GM21515 (cell line): ENCODE measurements around the gene ATP6V0C.

Experiments
- ATAC-seq: cut with Tn5 transposase; IDR thresholded peaks from one replicate; pipeline ENCODE4 v1.9.1; 2021; ENCODE audit not compliant: unreplicated experiment

ATP6V0C gene

GRCh38 chr16:2513405-2514332 lies at the start of gene ATP6V0C:
ATP6V0C (plus strand) TSS chr16:2513952; CDS start chr16:2514104, 152 bp downstream.
- ATAC-seq = peak; percentile 56

- no peak for ATAC-seq
These were observed 49.4 kb upstream of the ATP6V0C start for GRCh38 chr16:2464333-2464732.

- ATAC-seq = no peak
These were observed 47.9 kb upstream of the ATP6V0C start for GRCh38 chr16:2465653-2466415.

- no peak for ATAC-seq
These were observed 46.9 kb upstream of the ATP6V0C start for GRCh38 chr16:2466667-2467527.

GRCh38 chr16:2467528-2468232 lies 46.1 kb upstream of the ATP6V0C start:
- no peak for ATAC-seq

DNA sequence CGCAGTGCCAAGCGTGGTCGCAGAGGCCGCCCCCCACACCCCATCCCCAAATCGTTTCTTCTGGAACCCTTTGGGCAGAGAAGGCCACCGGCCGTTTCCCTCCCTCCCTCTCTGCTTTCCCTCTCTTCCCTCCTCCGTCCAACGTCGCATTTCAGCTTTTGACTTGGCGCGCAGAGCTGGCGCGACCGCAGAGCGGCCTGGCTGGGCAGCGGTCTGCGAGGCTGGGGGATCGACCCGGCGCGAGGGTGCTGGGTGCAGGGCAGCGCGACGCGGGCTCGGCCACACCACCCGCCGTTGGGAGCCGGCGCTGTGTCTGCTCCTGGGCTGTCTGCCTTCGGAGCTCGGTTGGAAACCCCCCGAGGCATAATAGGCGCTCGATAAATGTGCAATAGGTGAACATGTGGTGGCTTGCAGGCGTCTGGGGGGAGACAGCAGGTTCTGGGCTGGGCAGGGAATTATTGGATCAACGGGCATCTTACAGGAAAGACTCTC lies 45.5 kb upstream of the ATP6V0C start:
- no peak for ATAC-seq

GRCh38 chr16:2468725-2469398 lies 44.9 kb upstream of the ATP6V0C start:
- no peak for ATAC-seq

DNA sequence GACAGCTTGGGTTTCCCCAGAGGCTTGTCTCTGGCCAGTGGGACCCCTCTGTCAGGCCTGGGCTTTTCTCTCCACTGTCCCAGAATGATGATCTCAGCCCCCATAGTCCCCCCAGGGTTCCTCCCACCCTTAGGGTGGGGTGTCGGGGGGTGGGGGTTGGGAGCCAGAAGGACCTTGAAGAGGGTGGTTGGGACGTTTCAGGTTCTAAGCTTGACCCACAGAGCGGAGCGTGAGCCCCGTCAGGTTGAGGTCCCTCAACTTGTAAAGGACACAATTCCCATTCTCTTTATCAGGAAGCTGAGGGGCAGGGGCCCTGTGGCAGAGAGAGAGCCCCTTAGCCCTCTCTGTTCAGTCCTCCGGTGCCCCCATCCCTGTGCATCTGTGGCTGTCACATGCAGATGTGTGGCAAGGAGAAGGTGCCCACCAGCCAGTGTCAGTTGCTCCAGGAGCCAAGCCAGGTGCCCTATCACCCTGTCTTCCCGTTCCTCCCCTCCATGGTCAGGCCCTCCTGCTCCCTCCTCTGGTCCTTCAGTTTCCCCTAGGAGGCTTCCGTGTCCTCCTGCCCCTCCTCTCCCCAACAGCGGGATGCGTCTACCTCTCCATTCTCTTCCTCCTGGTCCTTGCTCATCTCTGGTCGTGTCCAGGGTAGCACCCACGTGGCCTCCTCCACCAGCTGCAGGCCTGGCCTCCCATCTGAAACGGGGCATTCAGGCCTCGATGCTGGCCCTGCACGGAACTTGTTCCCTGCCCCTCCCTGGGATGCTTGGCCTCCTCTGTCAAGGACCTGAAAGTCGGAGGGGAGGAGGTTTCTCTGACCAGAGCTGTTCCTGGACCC lies 44.1 kb upstream of the ATP6V0C start:
- no peak for ATAC-seq

- no peak for ATAC-seq
These were observed 43.5 kb upstream of the ATP6V0C start for GRCh38 chr16:2470234-2470601.

- no peak for ATAC-seq
These were observed 43.1 kb upstream of the ATP6V0C start for GRCh38 chr16:2470603-2471015.

GRCh38 chr16:2471016-2471652 lies 42.6 kb upstream of the ATP6V0C start, which contains the start of gene NTN3:
NTN3 (plus strand) TSS chr16:2471297; CDS start chr16:2471702, 405 bp downstream.
- ATAC-seq = no peak

GRCh38 chr16:2471653-2472487 lies 41.9 kb upstream of the ATP6V0C start:
- ATAC-seq = no peak

GRCh38 chr16:2472488-2472864 lies 41.3 kb upstream of the ATP6V0C start:
- no peak for ATAC-seq

GRCh38 chr16:2472885-2473445 lies 40.8 kb upstream of the ATP6V0C start:
- ATAC-seq = no peak

DNA sequence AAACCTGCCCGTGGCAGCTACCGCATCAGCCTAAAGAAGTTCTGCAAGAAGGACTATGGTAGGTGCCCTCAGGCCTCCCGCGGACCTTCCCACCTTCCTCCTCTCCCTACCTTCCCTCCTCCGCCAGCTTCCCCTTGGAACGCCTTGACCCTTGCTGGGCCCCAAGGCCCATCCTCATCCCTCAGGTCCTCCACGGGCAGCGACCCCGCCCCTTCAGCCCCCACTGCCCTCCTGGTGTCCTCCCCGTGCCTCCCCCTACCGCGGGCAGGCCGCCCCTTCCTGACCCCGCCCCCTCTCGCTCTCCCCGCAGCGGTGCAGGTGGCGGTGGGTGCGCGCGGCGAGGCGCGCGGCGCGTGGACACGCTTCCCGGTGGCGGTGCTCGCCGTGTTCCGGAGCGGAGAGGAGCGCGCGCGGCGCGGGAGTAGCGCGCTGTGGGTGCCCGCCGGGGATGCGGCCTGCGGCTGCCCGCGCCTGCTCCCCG lies 40.3 kb upstream of the ATP6V0C start:
- ATAC-seq = no peak

DNA sequence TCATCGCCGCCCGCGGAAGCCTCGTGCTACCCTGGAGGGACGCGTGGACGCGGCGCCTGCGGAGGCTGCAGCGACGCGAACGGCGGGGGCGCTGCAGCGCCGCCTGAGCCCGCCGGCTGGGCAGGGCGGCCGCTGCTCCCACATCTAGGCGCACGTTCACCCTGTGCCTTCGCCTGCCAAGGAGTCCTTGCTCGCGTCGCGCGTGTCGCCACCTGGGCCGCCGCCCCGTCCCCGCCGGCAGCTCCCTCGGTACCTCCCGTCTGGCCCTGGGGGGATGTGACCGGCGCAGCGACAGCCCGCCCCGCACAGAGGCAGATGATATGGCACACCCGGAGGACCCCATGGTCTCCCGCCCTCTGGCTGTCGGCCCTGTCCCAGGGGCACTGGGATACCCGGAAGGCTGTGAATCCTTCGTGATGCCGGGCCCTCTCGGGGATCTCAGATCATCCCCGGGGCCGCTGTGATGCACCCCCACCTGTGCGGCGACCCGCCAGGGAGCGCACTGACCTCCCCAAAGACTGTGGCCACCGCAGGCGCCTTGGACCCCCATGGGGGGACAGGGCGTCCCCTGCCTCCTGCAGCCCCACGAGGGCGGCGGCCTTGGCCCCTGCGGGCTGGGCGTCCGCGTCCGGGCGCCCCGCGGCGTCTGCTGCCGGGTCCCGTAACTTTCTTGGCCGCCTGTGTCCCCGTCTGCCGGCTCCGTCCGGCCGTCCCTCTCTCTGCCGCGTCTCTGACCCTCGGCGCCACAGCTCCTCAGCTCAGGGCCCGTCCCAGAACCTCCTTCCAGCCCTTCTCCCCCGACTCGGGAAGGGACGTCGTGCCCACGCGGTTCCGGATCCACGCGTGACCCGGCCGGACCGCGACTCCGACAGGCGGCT lies 39.5 kb upstream of the ATP6V0C start:
- no peak for ATAC-seq
